Fibroblast of lung (primary cell): ENCODE results near the gene C1QTNF1.

Experiments used
- CTCF ChIP-seq, 2 donors: IDR thresholded peaks in 1 of 2; conservative IDR thresholded peaks in 1 of 2; 1 replicate in 1 of 2; 2 replicates in 1 of 2; pipeline ENCODE4 v1.5.1; 2011 to 2012; ENCODE audit warnings: low read length in 2 of 2, control low read depth in 1 of 2, inconsistent platforms in 1 of 2, low read depth in 1 of 2, mild to moderate bottlenecking in 1 of 2
- EZH2 ChIP-seq: IDR thresholded peaks from 2 replicates; pipeline ENCODE4 v1.5.1; 2012; ENCODE audit warnings: low read length, control low read depth, mild to moderate bottlenecking; ENCODE audit errors: missing control alignments

GRCh38 chr17:79073016-79073705 lies 49.2 kb downstream of the C1QTNF1 start:
- no peak for TF ChIP-seq CTCF (conservative IDR thresholded peaks at IDR 0.05 in 1 of 2, IDR thresholded peaks at IDR 0.05 in 1 of 2; ENCODE audit: low read depth in 1 of 2, low read length in 2 of 2)
- no peak for TF ChIP-seq EZH2
